ENCODE results near the gene DCAF11.

Gene DCAF11

DNA sequence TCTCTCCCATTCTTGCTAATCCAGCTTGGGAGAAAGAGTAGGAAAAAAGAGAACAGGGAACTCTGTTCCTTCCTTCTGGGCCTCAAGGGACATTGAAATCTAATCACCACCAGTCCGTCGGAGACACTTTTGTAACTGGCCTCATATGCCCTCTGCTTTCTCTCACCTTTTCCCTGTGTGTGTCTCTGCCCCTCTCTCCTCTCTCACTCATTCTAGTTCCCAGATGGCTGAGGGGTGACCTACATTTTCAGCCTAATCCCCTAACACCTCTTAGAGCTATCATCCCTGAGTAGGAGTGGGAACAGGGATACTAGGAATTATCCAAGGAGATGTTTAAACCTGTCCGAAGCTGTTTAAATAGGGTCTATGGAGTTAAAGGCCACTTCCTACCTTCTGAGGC lies 29.4 kb upstream of the DCAF11 start:
- no peak overlapping the region for H3K4me3 ChIP-seq (replicated peaks; ENCODE audit: low read depth, low read length)
- DNase-seq (ENCODE audit: low read depth), result no peak
- TF ChIP-seq, protein P1, sequence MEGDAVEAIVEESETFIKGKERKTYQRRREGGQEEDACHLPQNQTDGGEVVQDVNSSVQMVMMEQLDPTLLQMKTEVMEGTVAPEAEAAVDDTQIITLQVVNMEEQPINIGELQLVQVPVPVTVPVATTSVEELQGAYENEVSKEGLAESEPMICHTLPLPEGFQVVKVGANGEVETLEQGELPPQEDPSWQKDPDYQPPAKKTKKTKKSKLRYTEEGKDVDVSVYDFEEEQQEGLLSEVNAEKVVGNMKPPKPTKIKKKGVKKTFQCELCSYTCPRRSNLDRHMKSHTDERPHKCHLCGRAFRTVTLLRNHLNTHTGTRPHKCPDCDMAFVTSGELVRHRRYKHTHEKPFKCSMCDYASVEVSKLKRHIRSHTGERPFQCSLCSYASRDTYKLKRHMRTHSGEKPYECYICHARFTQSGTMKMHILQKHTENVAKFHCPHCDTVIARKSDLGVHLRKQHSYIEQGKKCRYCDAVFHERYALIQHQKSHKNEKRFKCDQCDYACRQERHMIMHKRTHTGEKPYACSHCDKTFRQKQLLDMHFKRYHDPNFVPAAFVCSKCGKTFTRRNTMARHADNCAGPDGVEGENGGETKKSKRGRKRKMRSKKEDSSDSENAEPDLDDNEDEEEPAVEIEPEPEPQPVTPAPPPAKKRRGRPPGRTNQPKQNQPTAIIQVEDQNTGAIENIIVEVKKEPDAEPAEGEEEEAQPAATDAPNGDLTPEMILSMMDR (IDR thresholded peaks at IDR 0.05; ENCODE audit: low read length, missing control alignments), result no peak

DNA sequence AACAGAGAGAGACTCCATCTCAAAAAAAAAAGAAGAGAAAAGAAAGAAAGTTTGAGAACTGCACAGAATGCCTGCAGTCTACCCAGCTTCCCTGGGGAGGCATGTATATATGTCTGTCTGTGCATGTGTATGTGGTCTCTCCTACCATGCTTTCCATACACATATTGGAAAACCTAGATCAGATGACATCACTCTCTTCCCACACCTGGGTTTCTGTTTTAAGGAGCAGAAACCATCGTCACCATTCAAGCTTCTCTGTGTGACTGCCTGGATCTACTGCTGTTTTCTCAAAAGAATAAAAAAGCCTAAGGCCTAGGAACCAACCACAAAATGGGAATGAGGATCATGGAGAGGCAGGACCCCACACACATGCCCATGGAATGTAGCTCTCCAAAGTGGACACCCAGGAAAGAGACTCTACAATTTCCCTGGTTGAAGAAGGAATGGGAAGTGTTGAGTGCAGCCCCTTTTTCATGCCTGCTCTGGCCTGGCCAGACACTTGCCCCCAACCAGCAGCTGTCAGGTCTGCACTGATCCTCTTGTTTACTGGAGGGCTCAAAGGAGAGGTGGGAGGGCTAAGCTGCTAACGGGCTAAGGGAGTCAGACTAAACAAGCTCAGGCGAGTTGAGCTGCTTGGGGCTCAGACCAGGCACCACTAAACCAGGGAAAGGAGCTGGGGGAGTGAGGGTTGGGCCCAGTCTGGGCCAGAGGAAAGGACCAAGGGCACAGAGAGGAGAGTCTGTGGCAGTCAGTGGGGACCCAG lies 28.2 kb upstream of the DCAF11 start:
- TF ChIP-seq, protein P1 (IDR thresholded peaks at IDR 0.05; ENCODE audit: low read length, missing control alignments), result no peak
- H3K4me3 ChIP-seq (replicated peaks; ENCODE audit: low read depth, low read length), result no peak overlapping the region

GRCh38 chr14:24087004-24087403 lies 27.6 kb upstream of the DCAF11 start:
- H3K4me3 ChIP-seq (replicated peaks; ENCODE audit: low read depth, low read length), result no peak overlapping the region
- no peak for DNase-seq (ENCODE audit: low read depth)
- TF ChIP-seq, protein P1 (IDR thresholded peaks at IDR 0.05; ENCODE audit: low read length, missing control alignments), result no peak

More for the DNA sequence above, 28.2 kb upstream of the DCAF11 start:
- no peak for DNase-seq (ENCODE audit: low read depth)

GRCh38 chr14:24088095-24088494 lies 26.5 kb upstream of the DCAF11 start:
- no peak overlapping the region for H3K4me3 ChIP-seq (replicated peaks; ENCODE audit: low read depth, low read length)
- TF ChIP-seq, protein P1 (IDR thresholded peaks at IDR 0.05; ENCODE audit: low read length, missing control alignments), result no peak
- no peak for DNase-seq (ENCODE audit: low read depth)

DNA sequence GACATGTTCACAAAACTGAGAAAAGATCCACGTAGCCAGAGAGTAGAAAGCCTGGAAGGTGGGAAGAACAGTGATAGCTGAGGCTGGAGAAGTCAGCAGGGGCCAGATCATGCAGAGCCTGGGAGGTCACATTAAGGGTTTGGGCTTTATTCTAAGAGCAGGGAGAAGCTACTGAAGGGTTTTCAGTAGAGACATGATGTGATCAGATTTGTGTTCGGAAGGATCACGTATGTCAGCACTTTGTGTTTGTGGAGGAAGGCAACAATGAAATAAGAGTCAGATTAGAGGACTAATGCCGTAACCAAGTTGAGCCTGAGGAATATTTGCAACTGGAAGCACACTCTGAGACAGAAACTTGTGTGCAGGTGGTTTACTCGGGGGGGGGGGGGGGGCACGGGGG lies 24.7 kb upstream of the DCAF11 start:
- DNase-seq (ENCODE audit: low read depth), result no peak
- no peak overlapping the region for H3K4me3 ChIP-seq (replicated peaks; ENCODE audit: low read depth, low read length)
- TF ChIP-seq, protein P1 (IDR thresholded peaks at IDR 0.05; ENCODE audit: low read length, missing control alignments), result no peak

- TF ChIP-seq, protein P1 (IDR thresholded peaks at IDR 0.05; ENCODE audit: low read length, missing control alignments), result no peak
- no peak for DNase-seq (ENCODE audit: low read depth)
- no peak overlapping the region for H3K4me3 ChIP-seq (replicated peaks; ENCODE audit: low read depth, low read length)
Observed at GRCh38 chr14:24092110-24092504, 22.5 kb upstream of the DCAF11 start.
